OCI-LY1 (cell line): ENCODE data around the gene ARHGEF10L.
"Not testable (repeated sequence)": the region's sequence is repeated elsewhere in the genome, so short reads cannot be mapped to it uniquely, and the experiment has no call there.

ENCODE experiments used
- H2AFZ ChIP-seq: fragments of 200-600 bp; sonication (generic), shearing (Covaris generic); 2 replicates; pipeline ENCODE4 v1.6.0; 2014; ENCODE audit warnings: antibody characterized with exemption, mild to moderate bottlenecking, low read length
- H3F3A ChIP-seq: fragments of 200-600 bp; sonication (generic), shearing (Covaris generic); 2 replicates; pipeline ENCODE4 v1.6.0; 2014; ENCODE audit warnings: mild to moderate bottlenecking, antibody characterized with exemption, low read length, moderate library complexity; ENCODE audit not compliant: insufficient read depth
- H3K27ac ChIP-seq: fragments of 200-600 bp; sonication (generic); 2 replicates; pipeline ENCODE4 v1.5.1; 2014; ENCODE audit warnings: low read length, mixed run types, mild to moderate bottlenecking, low read depth; ENCODE audit not compliant: poor library complexity, severe bottlenecking
- H3K27me3 ChIP-seq: fragments of 200-600 bp; sonication (generic); 2 replicates; pipeline ENCODE4 v1.6.0; 2014; ENCODE audit warnings: antibody characterized with exemption, mild to moderate bottlenecking, low read length, moderate library complexity; ENCODE audit not compliant: insufficient read depth
- H3K36me3 ChIP-seq: fragments of 200-600 bp; sonication (generic); 2 replicates; pipeline ENCODE4 v1.6.1; 2014; ENCODE audit warnings: mild to moderate bottlenecking, antibody characterized with exemption, low read length, moderate library complexity, mixed read lengths; ENCODE audit not compliant: insufficient read depth
- H3K4me1 ChIP-seq: fragments of 200-600 bp; sonication (generic); 2 replicates; pipeline ENCODE4 v1.5.1; 2014; ENCODE audit warnings: mild to moderate bottlenecking, low read length, moderate library complexity; ENCODE audit not compliant: insufficient read depth, severe bottlenecking
- H3K4me2 ChIP-seq: fragments of 200-600 bp; sonication (generic), shearing (Covaris generic); 2 replicates; pipeline ENCODE4 v1.6.1; 2014; ENCODE audit warnings: low read length
- H3K4me3 ChIP-seq: fragments of 200-600 bp; sonication (generic); 2 replicates; pipeline ENCODE4 v1.5.1; 2014; ENCODE audit warnings: low read length, low read depth, mild to moderate bottlenecking, mixed read lengths; ENCODE audit not compliant: poor library complexity, severe bottlenecking
- H3K79me2 ChIP-seq: fragments of 200-600 bp; shearing (Covaris generic); 2 replicates; pipeline ENCODE4 v1.6.1; 2016; ENCODE audit warnings: mixed run types, low read length, mixed read lengths; ENCODE audit not compliant: insufficient read depth
- H3K9ac ChIP-seq: fragments of 200-600 bp; sonication (generic), shearing (Covaris generic); 2 replicates; pipeline ENCODE4 v1.6.1; 2014; ENCODE audit warnings: mild to moderate bottlenecking, low read length, mixed read lengths
- H3K9me2 ChIP-seq: fragments of 200-600 bp; sonication (generic), shearing (Covaris generic); 2 replicates; pipeline ENCODE4 v1.6.1; 2014; ENCODE audit warnings: low read depth, mild to moderate bottlenecking, low read length, mixed read lengths
- H3K9me3 ChIP-seq: fragments of 200-600 bp; shearing (Covaris generic); 2 replicates; pipeline ENCODE4 v1.6.1; 2014; ENCODE audit warnings: low read length, mixed read lengths
- H4K20me1 ChIP-seq: fragments of 200-600 bp; sonication (generic), shearing (Covaris generic); 2 replicates; pipeline ENCODE4 v1.6.0; 2016; ENCODE audit warnings: mild to moderate bottlenecking, low read length; ENCODE audit not compliant: insufficient read depth
- EZH2 ChIP-seq: fragments of 200-600 bp; sonication (generic), shearing (Covaris generic); IDR thresholded peaks from 2 replicates; pipeline ENCODE4 v1.8.0; 2017; ENCODE audit warnings: borderline replicate concordance, mixed run types, mild to moderate bottlenecking, antibody characterized with exemption, low read length, moderate library complexity, mixed read lengths
- TF ChIP-seq, protein P1 (sequence below): fragments of 200-600 bp; sonication (generic), shearing (Covaris generic); IDR thresholded peaks from 2 replicates; pipeline ENCODE4 v1.5.1; 2017; ENCODE audit warnings: mild to moderate bottlenecking, antibody characterized with exemption, low read length, moderate library complexity, mixed read lengths

The ARHGEF10L gene

DNA sequence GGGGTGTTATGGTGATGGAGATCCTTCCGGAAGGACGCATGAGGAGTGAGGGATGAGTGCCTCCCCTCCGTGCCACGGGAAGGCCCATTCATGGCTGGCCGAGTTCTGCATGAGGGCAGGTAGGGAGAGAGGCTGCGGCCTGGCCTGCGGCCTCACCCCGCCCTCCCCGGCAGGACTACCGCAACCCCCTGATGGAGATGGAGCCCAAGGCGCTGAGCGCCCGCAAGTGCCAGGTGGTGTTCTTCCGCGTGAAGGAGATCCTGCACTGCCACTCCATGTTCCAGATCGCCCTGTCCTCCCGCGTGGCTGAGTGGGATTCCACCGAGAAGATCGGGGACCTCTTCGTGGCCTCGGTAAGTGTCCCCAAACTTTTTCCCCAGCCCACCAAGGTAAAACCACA is 83.3 kb downstream of the ARHGEF10L start:
- no peak overlapping the region for H2AFZ ChIP-seq
- no peak overlapping the region for H3K27ac ChIP-seq
- no peak overlapping the region for H3K4me2 ChIP-seq
- no peaks in the 10 kb centered on the region for H3K27me3 ChIP-seq
- H3K36me3 ChIP-seq, result no peaks in the 10 kb centered on the region
- no peak overlapping the region for H3K9ac ChIP-seq
- no peaks in the 10 kb centered on the region for H3K79me2 ChIP-seq
- H3F3A ChIP-seq, result no peaks in the 10 kb centered on the region
- no peaks in the 10 kb centered on the region for H3K9me2 ChIP-seq
- no peaks in the 10 kb centered on the region for H3K4me1 ChIP-seq
- H3K4me3 ChIP-seq, result no peak overlapping the region
- no peaks in the 10 kb centered on the region for H4K20me1 ChIP-seq
- no peak for TF ChIP-seq EZH2
- TF ChIP-seq, protein P1, sequence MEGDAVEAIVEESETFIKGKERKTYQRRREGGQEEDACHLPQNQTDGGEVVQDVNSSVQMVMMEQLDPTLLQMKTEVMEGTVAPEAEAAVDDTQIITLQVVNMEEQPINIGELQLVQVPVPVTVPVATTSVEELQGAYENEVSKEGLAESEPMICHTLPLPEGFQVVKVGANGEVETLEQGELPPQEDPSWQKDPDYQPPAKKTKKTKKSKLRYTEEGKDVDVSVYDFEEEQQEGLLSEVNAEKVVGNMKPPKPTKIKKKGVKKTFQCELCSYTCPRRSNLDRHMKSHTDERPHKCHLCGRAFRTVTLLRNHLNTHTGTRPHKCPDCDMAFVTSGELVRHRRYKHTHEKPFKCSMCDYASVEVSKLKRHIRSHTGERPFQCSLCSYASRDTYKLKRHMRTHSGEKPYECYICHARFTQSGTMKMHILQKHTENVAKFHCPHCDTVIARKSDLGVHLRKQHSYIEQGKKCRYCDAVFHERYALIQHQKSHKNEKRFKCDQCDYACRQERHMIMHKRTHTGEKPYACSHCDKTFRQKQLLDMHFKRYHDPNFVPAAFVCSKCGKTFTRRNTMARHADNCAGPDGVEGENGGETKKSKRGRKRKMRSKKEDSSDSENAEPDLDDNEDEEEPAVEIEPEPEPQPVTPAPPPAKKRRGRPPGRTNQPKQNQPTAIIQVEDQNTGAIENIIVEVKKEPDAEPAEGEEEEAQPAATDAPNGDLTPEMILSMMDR, result no peak
- no peaks in the 10 kb centered on the region for H3K9me3 ChIP-seq

DNA sequence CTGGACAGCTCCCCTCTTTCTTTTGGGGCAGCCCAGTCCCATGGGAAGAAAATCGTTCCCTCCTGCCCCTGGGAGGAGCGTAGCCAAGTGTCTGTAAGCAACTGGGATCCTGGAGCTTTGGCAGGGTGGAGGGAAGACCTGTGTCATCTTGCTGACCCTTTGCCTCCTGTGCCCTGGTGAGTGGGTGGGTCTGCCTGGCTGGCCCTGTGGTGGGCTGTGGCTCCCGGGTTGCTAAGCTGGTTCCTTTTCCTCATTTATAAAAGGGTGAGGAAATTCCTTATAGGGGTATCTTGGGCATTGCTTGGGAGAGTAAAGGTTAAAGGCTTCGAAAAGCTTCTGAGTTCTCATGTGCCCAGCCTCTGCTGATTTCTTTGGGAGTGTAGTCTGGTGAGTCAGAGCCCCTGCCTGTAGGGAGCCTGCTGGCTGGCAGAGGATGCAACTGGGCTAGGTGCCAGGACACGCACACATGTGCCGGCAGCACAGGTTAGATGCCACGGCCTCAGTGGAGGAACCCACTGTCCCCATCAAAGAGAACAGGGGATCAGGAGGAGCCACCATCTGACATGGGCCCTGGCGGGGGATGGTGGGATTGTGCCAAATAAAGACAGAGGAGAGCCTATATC is 85.2 kb downstream of the ARHGEF10L start:
- Histone ChIP-seq H3K4me2 (no peak overlapping the region), H3K27me3 (no peaks in the 10 kb centered on the region), H3K9ac (no peak overlapping the region)

DNA sequence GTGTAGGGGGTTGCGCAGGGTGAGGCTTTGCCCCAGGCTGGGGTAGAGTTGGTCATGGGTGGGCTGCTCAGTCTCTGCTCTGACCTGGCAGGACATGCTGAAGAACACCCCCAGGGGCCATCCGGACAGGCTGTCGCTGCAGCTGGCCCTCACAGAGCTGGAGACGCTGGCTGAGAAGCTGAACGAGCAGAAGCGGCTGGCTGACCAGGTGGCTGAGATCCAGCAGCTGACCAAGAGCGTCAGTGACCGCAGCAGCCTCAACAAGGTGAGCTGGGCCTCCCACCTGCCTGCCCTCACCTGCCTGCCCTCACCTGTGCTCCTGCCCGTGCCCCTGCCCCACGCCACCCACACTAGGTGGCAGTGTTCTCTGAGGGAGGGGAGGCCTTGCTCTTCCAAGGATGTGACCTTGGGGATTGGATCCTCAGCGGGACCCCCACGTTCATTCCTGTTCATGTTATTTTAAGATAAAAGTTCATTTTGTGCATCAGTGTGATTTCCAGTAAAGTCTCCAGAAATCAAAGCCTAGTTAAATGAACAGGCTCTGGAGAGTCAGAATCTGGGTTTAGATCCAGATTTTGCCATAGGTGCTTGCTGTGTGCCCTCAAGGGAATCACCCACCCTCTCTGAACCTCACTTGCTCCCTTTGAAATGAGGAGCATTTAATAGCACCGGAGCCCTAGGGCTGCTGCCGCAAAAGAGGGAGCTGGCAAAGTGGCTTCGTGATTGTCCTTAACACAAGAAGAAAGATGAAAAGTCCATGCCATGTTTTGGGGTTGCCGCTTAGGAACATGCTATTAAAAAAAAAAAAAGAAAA is 87.9 kb downstream of the ARHGEF10L start:
- Histone ChIP-seq H3K36me3 (no peaks in the 10 kb centered on the region), H3K9me2 (no peaks in the 10 kb centered on the region), H3F3A (no peaks in the 10 kb centered on the region), H4K20me1 (no peaks in the 10 kb centered on the region), H3K9ac (no peak overlapping the region), H3K4me1 (no peaks in the 10 kb centered on the region), H3K4me2 (no peak overlapping the region), H2AFZ (no peak overlapping the region), H3K27ac (no peak overlapping the region), H3K9me3 (no peaks in the 10 kb centered on the region), H3K79me2 (no peaks in the 10 kb centered on the region), H3K4me3 (no peak overlapping the region), H3K27me3 (no peaks in the 10 kb centered on the region; the same call in 1 of the 2 replicates)
- TF ChIP-seq EZH2, result no peak
- TF ChIP-seq, protein P1, result no peak

More for the DNA sequence above, 85.2 kb downstream of the ARHGEF10L start:
- no peak overlapping the region for H2AFZ ChIP-seq
- H3K9me2 ChIP-seq, result no peaks in the 10 kb centered on the region
- H4K20me1 ChIP-seq, result no peaks in the 10 kb centered on the region
- H3K27ac ChIP-seq, result no peak overlapping the region
- TF ChIP-seq EZH2, result no peak
- TF ChIP-seq, protein P1, result no peak
- no peaks in the 10 kb centered on the region for H3F3A ChIP-seq
- H3K4me3 ChIP-seq, result no peak overlapping the region
- no peaks in the 10 kb centered on the region for H3K4me1 ChIP-seq
- H3K9me3 ChIP-seq, result no peaks in the 10 kb centered on the region
- H3K36me3 ChIP-seq, result no peaks in the 10 kb centered on the region
- no peaks in the 10 kb centered on the region for H3K79me2 ChIP-seq

DNA sequence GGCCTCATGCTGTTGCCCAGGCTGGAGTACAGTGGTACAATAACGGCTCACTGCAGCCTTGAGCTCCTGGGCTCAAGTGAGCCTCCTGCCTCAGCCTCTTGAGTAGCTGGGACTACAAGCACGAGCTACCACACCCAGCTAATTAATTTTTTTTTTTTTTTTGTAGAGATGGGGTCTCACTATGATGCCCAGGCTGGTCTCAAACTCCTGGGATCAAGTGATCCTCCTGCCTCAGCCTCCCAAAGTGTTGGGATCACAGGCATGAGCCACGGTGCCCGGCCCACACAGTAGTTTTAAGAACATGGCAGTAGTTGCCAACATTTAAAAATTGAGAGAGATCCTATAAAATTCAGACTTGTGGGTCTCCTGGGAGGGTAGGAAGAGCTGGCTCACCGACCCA is 89.5 kb downstream of the ARHGEF10L start:
- H3K4me2 ChIP-seq, H3K9me2 ChIP-seq, H3K79me2 ChIP-seq, H4K20me1 ChIP-seq, H3K4me1 ChIP-seq, H3F3A ChIP-seq, H2AFZ ChIP-seq, H3K9me3 ChIP-seq, H3K9ac ChIP-seq, H3K36me3 ChIP-seq, H3K4me3 ChIP-seq, H3K27ac ChIP-seq, H3K27me3 ChIP-seq: not testable (repeated sequence)
